Activated CD4-positive, alpha-beta T cell treated with anti-CD3 and anti-CD28 coated beads, Interleukin-2, amount 10 ng/mL, durations not matched to agents 24 days and 14 days (primary cell): Measurements from ENCODE around the gene NANOGP8. TPM values are rescaled to one million over a fixed set of nuclear protein-coding genes. Genes with fewer than 3 reads are reported as not detected.
"Not testable (repeated sequence)": the region's sequence is repeated elsewhere in the genome, so short reads cannot be mapped to it uniquely, and the experiment has no call there.

Experiments
- DNase-seq: peaks from one replicate; pipeline ENCODE4 v3.0.0; 2022
- H3K27ac Mint-ChIP-seq: one replicate; pipeline ENCODE4 v1.8.0; 2022; ENCODE audit warnings: mild to moderate bottlenecking, mixed read lengths
- H3K27me3 Mint-ChIP-seq: one replicate; pipeline ENCODE4 v1.8.0; 2022; ENCODE audit warnings: mixed read lengths
- H3K36me3 Mint-ChIP-seq: one replicate; pipeline ENCODE4 v1.8.0; 2022; ENCODE audit warnings: low read depth, mild to moderate bottlenecking, mixed read lengths
- H3K4me1 Mint-ChIP-seq: one replicate; pipeline ENCODE4 v1.8.0; 2021; ENCODE audit warnings: mixed read lengths
- H3K4me3 Mint-ChIP-seq: one replicate; pipeline ENCODE4 v1.8.0; 2022; ENCODE audit warnings: mild to moderate bottlenecking, moderate library complexity, mixed read lengths
- H3K9me3 Mint-ChIP-seq: one replicate; pipeline ENCODE4 v1.8.0; 2021; ENCODE audit warnings: mixed read lengths
- intact Hi-C: fragments of 100-400 bp; cut with micrococcal nuclease; formaldehyde crosslinking; loops from one replicate; pipeline ENCODE4 v1.15.1; 2023
- total RNA-seq: library from RNA; stranded (reverse); gene quantifications from 2 replicates; pipeline ENCODE4 v1.2.3, GENCODE V29; 2022

NANOGP8 gene, protein sequence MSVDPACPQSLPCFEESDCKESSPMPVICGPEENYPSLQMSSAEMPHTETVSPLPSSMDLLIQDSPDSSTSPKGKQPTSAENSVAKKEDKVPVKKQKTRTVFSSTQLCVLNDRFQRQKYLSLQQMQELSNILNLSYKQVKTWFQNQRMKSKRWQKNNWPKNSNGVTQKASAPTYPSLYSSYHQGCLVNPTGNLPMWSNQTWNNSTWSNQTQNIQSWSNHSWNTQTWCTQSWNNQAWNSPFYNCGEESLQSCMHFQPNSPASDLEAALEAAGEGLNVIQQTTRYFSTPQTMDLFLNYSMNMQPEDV
- total RNA-seq = not detected in 2 replicates

DNA sequence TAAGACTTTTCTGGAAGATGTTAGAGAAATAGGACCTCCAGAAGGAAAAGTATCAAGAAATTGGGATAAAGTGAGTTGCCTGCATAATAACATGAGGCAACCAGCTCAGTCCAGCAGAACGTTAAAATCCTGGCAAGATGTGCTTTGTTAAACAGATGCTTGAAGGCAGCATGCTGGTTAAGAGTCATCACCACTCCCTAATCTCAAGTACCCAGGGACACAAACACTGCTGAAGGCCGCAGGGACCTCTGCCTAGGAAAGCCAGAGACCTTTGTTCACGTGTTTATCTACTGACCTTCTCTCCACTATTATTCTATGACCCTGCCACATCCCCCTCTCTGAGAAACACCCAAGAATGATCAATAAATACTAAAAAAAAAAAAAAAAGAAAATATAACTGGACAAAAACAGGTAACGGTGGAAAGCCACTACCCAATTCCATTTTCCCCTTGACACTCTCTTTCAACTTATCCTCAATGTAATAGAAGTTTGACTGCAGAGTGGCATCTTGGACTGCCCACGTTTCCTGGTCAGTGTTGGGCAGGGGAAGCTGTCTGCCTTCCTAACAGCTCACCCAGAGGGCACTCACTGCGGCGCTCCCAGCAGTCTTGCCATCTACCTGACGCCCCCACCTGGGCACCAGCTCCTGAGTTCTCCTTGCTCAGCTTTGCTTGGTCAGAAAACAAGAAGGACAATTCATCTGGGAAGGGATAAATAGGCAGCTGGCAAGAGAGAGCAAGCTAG is at the start of gene NANOGP8:
Gene NANOGP8 (minus strand): TSS at position 120 of the 744 bp plus-strand sequence. CDS start 185 bp downstream, outside the sequence.
- H3K4me3 Mint-ChIP-seq, intact Hi-C loops, H3K36me3 Mint-ChIP-seq, DNase-seq, H3K27me3 Mint-ChIP-seq, H3K9me3 Mint-ChIP-seq, H3K27ac Mint-ChIP-seq, H3K4me1 Mint-ChIP-seq: not testable (repeated sequence)

DNA sequence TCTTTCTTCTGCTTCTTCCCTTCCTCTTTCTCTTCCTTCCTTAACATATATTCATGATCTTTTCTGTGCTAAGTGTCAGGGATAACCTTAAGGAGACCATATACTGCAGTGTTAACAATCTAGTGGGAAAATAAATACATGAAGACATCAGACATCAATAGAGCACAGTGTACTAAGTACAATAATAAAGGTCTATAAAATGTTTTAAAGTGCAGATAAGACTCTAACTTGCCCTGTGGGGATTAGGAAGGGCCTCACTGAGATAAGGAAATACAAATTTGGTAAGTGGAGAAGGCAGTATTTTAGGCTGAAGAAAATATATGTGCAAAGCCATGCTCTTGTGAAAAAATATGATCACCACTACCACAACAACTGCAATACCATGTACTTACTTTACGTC is 49.2 kb upstream of the NANOGP8 start:
- H3K9me3 Mint-ChIP-seq = no peaks in the 10 kb centered on the region
- no peak for DNase-seq
- intact Hi-C loops = no loop called here
- no peaks in the 10 kb centered on the region for H3K27me3 Mint-ChIP-seq
- no peak overlapping the region for H3K4me3 Mint-ChIP-seq
- H3K27ac Mint-ChIP-seq = no peak overlapping the region
- no peaks in the 10 kb centered on the region for H3K36me3 Mint-ChIP-seq
- no peaks in the 10 kb centered on the region for H3K4me1 Mint-ChIP-seq

DNA sequence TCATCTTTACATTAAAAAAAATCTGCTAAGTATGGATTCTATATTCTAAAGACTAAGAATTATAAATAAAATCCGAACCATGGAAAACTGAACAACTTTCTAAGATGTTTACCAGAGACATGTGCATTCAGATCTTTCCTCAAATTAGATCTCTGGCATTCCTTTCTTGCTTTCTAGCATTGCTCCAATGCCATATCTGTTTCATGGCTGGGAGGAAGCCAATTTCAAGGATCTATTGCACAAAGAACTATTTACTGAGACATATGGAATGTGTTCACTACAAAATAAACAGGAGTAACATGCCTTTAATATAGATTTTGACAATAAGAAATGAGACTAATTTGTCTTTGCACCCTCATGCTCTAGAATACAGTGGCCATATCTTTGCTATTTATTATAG is 45.1 kb upstream of the NANOGP8 start:
- no peak overlapping the region for H3K27ac Mint-ChIP-seq
- no peaks in the 10 kb centered on the region for H3K4me1 Mint-ChIP-seq
- H3K36me3 Mint-ChIP-seq = no peaks in the 10 kb centered on the region
- H3K9me3 Mint-ChIP-seq = no peaks in the 10 kb centered on the region
- intact Hi-C loops = no loop called here
- no peak overlapping the region for H3K4me3 Mint-ChIP-seq
- peaks cover 3% of the 10 kb centered on the region for H3K27me3 Mint-ChIP-seq
- no peak for DNase-seq

DNA sequence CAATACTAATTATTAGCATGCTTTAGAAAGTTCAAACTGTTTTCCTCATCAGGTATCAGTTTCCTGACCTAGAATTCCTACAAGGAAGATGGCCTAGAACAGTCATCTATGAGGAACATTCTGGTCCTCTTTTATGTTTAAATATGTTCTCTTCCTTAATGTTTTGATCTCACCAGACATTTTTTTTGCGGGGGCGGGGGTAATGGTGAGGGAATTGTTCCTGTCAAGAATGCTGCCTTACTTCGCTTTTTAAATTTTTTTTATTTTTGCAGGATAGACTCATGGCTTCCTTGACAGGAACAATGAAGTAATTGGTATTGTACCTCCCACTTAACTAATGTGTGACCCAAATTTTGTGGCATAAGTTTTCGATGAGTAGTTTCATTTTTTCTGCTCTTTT is 44.3 kb upstream of the NANOGP8 start:
- Mint-ChIP-seq H3K4me1 (no peaks in the 10 kb centered on the region), H3K36me3 (no peaks in the 10 kb centered on the region), H3K4me3 (no peak overlapping the region), H3K27ac (no peak overlapping the region), H3K27me3 (peaks cover 5% of the 10 kb centered on the region), H3K9me3 (no peaks in the 10 kb centered on the region)
- intact Hi-C loops = no loop called here
- no peak for DNase-seq

DNA sequence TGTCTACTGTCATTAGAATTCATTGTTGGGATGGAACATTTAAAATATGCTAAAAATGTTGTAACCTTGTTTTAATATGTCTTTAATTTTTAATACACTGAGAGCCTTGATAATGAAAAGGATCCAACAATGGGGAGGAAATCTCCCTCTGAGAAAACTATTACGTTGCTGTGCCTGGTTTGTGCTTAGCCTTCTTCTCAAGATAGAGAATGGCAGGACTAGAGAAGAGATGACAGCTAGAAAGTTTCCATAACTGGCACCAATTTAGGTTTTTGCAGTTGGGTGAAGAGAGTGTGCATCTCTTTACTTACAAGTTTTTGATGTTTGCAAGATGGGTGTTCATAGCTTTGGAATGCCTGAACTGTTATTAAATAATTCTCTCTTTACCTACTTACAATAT is 42.6 kb upstream of the NANOGP8 start:
- Mint-ChIP-seq H3K27ac (no peak overlapping the region), H3K36me3 (no peaks in the 10 kb centered on the region), H3K4me1 (no peaks in the 10 kb centered on the region), H3K27me3 (peaks cover 5% of the 10 kb centered on the region), H3K9me3 (no peaks in the 10 kb centered on the region), H3K4me3 (no peak overlapping the region)
- intact Hi-C loops = no loop called here
- DNase-seq = no peak

DNA sequence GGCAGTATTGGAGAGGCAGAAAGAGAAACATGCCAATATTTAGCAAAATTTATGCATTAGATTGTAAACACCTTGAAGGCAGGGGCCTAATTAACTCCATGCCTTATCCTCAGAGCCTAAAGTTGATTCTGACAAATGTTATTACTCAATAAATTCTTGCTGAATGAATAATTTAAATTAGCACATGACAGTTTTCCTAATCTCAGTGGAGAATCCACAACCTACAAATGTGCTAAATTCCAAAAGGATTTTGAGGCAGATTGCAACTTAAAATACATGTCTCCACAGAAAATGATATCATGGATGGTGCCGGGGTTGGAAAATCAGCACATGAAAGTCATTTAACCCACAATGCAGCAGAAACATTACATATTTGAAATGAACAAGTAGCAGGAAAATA is 41.1 kb upstream of the NANOGP8 start:
- Mint-ChIP-seq H3K4me1 (no peaks in the 10 kb centered on the region), H3K27ac (no peak overlapping the region), H3K9me3 (no peaks in the 10 kb centered on the region), H3K27me3 (peaks cover 5% of the 10 kb centered on the region), H3K4me3 (no peak overlapping the region), H3K36me3 (no peaks in the 10 kb centered on the region)
- intact Hi-C loops = no loop called here
- DNase-seq = no peak

DNA sequence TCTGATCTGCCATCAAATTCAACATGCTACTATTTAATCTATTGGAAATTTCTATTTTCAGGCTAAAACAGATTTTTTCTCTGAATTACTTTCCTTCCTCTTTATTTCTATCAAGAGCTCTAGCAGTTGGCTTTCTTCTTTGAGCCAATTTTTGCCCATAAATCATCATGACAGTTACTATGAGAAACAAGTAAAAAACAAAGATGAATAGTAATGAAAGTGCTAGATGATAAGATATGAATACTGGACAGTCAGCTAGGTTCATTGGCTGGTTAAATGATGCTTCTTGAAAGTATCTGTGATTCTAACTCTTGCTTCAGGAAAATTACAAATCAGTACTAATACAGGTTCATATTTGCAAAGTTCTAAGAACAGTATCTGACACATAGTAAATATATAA is 38.6 kb upstream of the NANOGP8 start:
- H3K27me3 Mint-ChIP-seq = peaks cover 5% of the 10 kb centered on the region
- no peak overlapping the region for H3K4me3 Mint-ChIP-seq
- intact Hi-C loops = no loop called here
- no peak for DNase-seq
- H3K27ac Mint-ChIP-seq = no peak overlapping the region
- no peaks in the 10 kb centered on the region for H3K4me1 Mint-ChIP-seq
- no peaks in the 10 kb centered on the region for H3K36me3 Mint-ChIP-seq
- H3K9me3 Mint-ChIP-seq = no peaks in the 10 kb centered on the region

DNA sequence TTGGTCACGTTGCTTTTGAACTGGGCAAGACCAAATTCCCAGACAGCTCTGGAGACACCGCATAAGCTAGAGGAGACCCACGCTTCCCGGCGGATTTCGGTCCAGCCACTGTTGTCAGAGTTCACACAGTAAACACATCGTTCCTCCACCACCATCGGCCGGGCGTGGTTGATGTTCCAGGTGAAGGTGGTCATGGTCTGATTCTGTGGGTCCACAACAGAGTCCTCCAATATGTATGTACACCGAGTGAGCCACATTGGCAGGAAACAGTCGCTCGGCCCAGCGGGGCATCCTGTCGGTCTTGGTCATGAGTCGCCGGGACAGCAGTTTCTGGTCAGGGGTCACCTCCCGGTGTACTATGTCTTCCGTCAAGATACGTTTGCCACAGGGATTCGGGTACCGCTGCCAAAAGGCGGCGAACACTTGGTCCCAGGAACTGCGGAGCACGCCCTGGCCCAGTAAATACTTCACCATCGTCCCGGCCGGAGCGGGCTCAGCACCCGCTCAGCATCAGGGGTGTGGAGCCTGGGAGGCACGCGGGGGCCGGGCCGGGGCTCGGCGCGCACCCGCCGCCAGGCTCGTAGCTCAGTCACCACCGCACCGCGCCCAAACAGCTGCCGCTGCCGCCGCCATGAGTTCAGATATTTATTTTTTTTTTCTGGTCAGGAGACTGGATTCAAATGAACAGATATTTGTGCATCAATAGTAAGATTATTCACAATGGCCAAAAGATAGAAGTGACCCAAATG is 36.7 kb upstream of the NANOGP8 start:
- intact Hi-C loops = no loop called here
- Mint-ChIP-seq H3K4me1 (no peaks in the 10 kb centered on the region), H3K27me3 (peaks cover 3% of the 10 kb centered on the region), H3K36me3 (no peaks in the 10 kb centered on the region), H3K27ac (no peak overlapping the region), H3K4me3 (no peak overlapping the region), H3K9me3 (no peaks in the 10 kb centered on the region)
- no peak for DNase-seq

DNA sequence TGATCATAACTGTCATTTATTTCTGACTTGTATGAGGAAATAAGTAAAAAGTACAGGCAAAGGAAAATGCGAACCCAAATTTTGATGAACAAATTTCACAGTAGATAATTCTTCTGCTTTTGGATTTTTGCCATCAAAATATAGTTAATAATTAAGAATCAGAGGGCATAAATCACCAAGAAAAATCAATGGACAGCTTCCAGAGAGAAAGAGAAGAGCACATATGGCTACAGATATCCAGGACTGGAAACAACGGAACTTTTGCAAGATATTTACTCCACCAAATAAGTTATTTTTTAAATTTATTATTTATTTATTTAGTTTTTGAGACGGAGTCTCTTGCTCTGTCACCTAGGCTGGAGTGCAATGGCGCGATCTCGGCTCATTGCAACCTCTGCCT is 35.1 kb upstream of the NANOGP8 start:
- no peaks in the 10 kb centered on the region for H3K36me3 Mint-ChIP-seq
- H3K27ac Mint-ChIP-seq = no peak overlapping the region
- H3K4me1 Mint-ChIP-seq = no peaks in the 10 kb centered on the region
- no peak overlapping the region for H3K4me3 Mint-ChIP-seq
- DNase-seq = no peak
- peaks cover 2% of the 10 kb centered on the region for H3K27me3 Mint-ChIP-seq
- intact Hi-C loops = no loop called here
- no peaks in the 10 kb centered on the region for H3K9me3 Mint-ChIP-seq

DNA sequence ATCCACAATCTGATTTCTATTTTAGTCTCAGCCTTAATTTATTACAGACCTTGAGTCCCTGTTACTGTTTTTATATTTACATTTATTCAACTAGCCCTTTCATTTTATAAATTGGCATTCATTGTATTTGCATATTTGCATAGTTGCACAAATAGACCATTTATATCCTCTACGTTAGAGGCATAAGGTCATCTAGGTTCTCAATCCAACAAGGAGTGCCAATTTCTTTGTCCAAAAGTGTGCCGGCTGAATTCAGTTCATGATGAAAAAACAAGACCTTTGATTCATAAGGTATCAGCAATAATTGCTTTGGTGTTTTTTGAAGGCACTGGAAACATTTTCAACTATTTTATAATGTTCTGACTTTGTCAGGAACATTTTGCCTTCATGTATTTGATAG is 33.9 kb upstream of the NANOGP8 start:
- no peaks in the 10 kb centered on the region for H3K4me1 Mint-ChIP-seq
- no peaks in the 10 kb centered on the region for H3K9me3 Mint-ChIP-seq
- no peaks in the 10 kb centered on the region for H3K36me3 Mint-ChIP-seq
- no peak overlapping the region for H3K27ac Mint-ChIP-seq
- H3K27me3 Mint-ChIP-seq = no peaks in the 10 kb centered on the region
- H3K4me3 Mint-ChIP-seq = no peak overlapping the region
- DNase-seq = no peak
- intact Hi-C loops = no loop called here

DNA sequence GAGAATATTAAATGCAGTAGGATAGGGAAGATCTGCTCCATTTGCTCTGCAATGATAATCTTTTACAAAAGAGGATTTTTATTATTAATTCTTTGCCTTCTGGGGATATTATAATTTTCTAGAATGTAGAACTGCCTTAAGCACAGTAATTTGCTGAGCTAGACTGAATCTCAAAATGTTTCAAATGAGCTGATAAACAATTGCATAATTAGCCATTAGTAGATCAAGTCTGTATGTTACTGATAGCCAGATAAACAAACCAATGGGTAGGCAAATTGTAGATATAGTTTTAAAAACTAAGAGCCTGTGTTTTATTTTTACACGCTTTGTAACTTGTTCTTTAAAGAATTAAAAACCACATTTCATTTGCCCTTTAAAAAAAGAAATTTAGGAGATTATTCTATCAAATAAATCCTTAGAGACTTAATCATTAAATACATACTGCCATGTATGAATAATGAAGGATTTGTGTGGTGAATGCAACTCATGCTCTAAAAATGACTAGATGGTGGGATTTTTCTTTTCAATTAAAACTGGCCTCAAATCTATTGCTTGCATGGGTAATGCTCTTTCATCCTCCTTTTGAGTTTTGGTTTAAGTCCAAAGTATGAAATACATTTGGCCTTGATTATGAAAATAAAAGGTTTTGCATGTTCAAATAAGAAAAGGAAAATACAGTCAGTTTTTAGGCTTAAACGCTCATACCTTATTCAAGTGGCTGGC is 32.6 kb upstream of the NANOGP8 start:
- H3K4me3 Mint-ChIP-seq = no peak overlapping the region
- no peak for DNase-seq
- no peaks in the 10 kb centered on the region for H3K36me3 Mint-ChIP-seq
- H3K27me3 Mint-ChIP-seq = no peaks in the 10 kb centered on the region
- no peaks in the 10 kb centered on the region for H3K4me1 Mint-ChIP-seq
- H3K9me3 Mint-ChIP-seq = no peaks in the 10 kb centered on the region
- intact Hi-C loops = no loop called here
- no peak overlapping the region for H3K27ac Mint-ChIP-seq

DNA sequence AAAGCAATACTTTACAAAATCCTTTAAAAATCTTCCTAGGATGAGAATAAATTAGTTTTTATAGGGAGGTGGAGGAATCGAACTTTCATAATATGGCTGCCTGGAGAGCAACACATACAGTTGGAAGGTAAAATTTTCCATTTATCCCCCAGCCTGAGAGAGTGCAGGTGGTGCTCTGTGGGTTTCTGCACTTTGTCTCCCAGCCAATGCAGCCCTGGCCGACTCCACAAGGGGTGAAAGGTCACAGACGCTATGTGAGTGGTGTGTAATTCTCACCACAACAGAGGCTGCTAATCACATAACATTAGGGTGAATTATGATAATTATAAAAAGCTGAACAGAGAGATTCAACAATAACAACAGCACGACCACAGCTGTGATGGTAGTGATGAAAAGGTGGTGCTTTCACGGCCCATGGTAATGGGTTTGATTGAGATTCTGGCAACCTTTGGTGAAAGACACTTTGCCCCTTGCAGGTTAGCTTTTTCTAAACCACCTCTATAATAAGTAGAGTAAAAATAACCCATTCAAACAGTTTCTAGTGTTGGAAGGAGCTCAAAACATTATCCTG is 30.1 kb upstream of the NANOGP8 start:
- H3K36me3 Mint-ChIP-seq = no peaks in the 10 kb centered on the region

DNA sequence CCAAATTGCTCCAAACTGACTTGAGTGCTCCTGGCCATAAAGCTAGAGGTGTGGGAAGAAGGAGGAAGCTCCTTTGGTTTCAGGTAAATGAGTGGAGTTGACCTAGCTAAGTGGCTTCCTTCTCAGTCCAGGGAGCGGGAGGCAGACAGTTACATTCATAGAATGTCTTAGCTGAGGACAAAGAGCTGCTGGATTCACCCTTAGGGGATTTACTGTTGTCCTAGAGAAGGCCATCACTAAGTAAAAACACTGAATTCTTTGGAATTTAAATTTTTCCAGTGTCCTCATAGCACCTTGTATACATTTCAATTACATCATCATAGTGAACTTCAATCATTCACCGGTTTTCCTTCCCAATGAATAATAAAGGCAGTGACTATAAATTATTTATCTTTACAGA is 27.3 kb upstream of the NANOGP8 start:
- Mint-ChIP-seq H3K9me3 (no peaks in the 10 kb centered on the region), H3K4me3 (no peak overlapping the region), H3K27me3 (peaks cover 3% of the 10 kb centered on the region), H3K4me1 (no peaks in the 10 kb centered on the region), H3K27ac (no peak overlapping the region), H3K36me3 (no peaks in the 10 kb centered on the region)
- intact Hi-C loops = no loop called here
- DNase-seq = no peak

More for the DNA sequence above, 30.1 kb upstream of the NANOGP8 start:
- Mint-ChIP-seq H3K27me3 (no peaks in the 10 kb centered on the region), H3K4me1 (no peaks in the 10 kb centered on the region), H3K4me3 (no peak overlapping the region), H3K9me3 (no peaks in the 10 kb centered on the region), H3K27ac (no peak overlapping the region)
- intact Hi-C loops = no loop called here
- no peak for DNase-seq
